T-helper 17 cell (primary cell): ENCODE measurements around the gene HMGCLL1. TPM values are rescaled to one million over a fixed set of nuclear protein-coding genes. Genes with fewer than 3 reads are reported as not detected.

Experiments used
- ATAC-seq: fragments of 150-1000 bp; cut with Tn5 transposase; 2 replicates; pipeline ENCODE4 v1.10.0; 2021; ENCODE audit warnings: mild to moderate bottlenecking, moderate library complexity
- DNase-seq, 3 donors: peaks; one replicate each; pipeline versions ENCODE4 v3.0.0 to v3.0.0-alpha.2; 2020 to 2021
- H3K9me3 ChIP-seq: one replicate; pipeline ENCODE4 v1.7.0; 2013; ENCODE audit warnings: low read length, mild to moderate bottlenecking; ENCODE audit not compliant: control insufficient read depth, poor library complexity, severe bottlenecking
- H3K27ac Mint-ChIP-seq: one replicate; pipeline ENCODE4 v1.8.0; 2022; ENCODE audit warnings: mild to moderate bottlenecking, moderate library complexity, mixed read lengths
- H3K27me3 Mint-ChIP-seq: one replicate; pipeline ENCODE4 v1.8.0; 2022; ENCODE audit warnings: mixed read lengths
- H3K36me3 Mint-ChIP-seq: one replicate; pipeline ENCODE4 v1.8.0; 2022; ENCODE audit warnings: low read depth, mixed read lengths
- H3K4me1 Mint-ChIP-seq: one replicate; pipeline ENCODE4 v1.8.0; 2022; ENCODE audit warnings: mild to moderate bottlenecking, mixed read lengths
- H3K4me3 Mint-ChIP-seq: one replicate; pipeline ENCODE4 v1.8.0; 2022; ENCODE audit warnings: mild to moderate bottlenecking, moderate library complexity, mixed read lengths
- total RNA-seq, 4 donors: library from RNA in 2 of 4; stranded (reverse) in 2 of 4; gene quantifications; one replicate each; pipeline ENCODE4 v1.2.3 and lab custom pipeline; 2022 to 2026

The HMGCLL1 gene
- total RNA-seq, 2 donors from 2014 or later: not detected

DNA sequence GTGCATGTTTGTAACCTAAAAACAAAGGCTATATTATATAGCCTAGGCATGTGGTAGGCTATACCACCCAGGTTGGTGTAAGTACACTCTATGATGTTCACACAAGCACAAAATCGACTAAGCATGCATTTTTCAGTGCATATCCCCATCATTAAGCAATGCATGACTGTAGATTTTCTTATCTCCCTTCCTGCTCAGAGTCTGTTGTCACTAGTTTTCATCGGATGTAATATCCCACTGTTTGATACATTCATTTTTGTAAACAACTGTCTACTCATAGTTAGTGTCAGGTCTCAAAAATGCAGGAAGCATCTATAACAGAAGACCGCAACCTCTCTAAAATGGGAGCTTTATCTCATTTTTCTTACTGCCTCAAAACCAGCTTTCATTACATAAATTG, 181.0 kb downstream of the HMGCLL1 start:
- H3K27me3 Mint-ChIP-seq: no peaks in the 10 kb centered on the region
- ATAC-seq: no peak
- no peak overlapping the region for H3K27ac Mint-ChIP-seq
- H3K4me1 Mint-ChIP-seq: no peaks in the 10 kb centered on the region
- H3K4me3 Mint-ChIP-seq: no peak overlapping the region
- no peak for DNase-seq
- no peaks in the 10 kb centered on the region for H3K36me3 Mint-ChIP-seq
- no peaks in the 10 kb centered on the region for H3K9me3 ChIP-seq

DNA sequence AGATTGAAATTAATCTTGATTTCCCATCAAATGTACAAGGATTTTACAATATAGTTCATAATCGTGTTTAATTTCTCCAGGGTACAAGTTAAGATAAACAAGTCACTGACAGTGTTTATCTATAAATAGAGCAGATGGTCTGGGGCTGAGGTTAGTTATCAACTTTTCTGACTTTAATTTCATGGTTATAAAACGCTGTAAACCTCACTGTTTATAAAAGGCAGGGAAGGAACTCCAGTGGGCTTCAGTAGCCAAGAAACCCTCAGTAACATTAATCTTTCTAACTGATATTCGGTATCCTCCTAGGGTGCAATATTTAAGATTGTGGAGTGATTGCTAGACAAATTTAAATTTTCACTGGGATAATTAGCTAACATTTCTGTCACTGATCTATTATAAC, 183.1 kb downstream of the HMGCLL1 start:
- ATAC-seq (no peak), DNase-seq (no peak)
- H3K36me3 Mint-ChIP-seq: no peaks in the 10 kb centered on the region
- no peak overlapping the region for H3K27ac Mint-ChIP-seq
- H3K4me3 Mint-ChIP-seq: no peak overlapping the region
- H3K27me3 Mint-ChIP-seq: no peaks in the 10 kb centered on the region
- H3K9me3 ChIP-seq: no peaks in the 10 kb centered on the region
- no peaks in the 10 kb centered on the region for H3K4me1 Mint-ChIP-seq

DNA sequence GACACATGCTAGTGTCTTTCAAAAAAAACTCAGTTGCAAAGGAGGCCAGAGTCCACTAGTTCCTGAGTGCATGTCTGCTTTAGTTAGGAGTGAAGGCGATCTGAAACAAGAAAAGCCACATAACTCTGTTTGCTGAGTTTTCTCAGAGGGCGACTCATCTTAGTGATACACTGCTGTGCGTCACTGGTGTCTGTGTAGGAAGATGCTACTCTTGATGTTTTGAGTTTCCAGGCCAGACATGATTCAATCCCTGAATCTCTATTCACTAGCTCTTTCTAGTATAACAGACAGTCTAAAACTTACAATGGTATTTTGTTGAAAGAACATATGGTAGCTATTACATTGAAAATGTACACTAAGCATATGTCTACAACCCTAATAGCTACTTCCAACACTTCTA, 190.8 kb downstream of the HMGCLL1 start:
- Mint-ChIP-seq H3K36me3 (no peaks in the 10 kb centered on the region), H3K4me3 (no peak overlapping the region), H3K4me1 (no peaks in the 10 kb centered on the region), H3K27me3 (no peaks in the 10 kb centered on the region), H3K27ac (no peak overlapping the region)
- DNase-seq (no peak), ATAC-seq (no peak)
- H3K9me3 ChIP-seq: no peaks in the 10 kb centered on the region
